AG09319 (cell line): ENCODE measurements around the gene SPTBN4.

Experiments
- DNase-seq: peaks from one replicate; pipeline ENCODE4 v3.0.0-alpha.2; 2010; ENCODE audit warnings: low read depth; ENCODE audit errors: extremely low read depth
- CTCF ChIP-seq: IDR thresholded peaks from 2 replicates; pipeline ENCODE4 v1.5.1; 2011; ENCODE audit warnings: low read depth, mild to moderate bottlenecking, inconsistent platforms, low read length, moderate library complexity

The SPTBN4 gene

GRCh38 chr19:40503320-40503695, 36.5 kb downstream of the SPTBN4 start:
- TF ChIP-seq CTCF: no peak
- DNase-seq: no peak

DNA sequence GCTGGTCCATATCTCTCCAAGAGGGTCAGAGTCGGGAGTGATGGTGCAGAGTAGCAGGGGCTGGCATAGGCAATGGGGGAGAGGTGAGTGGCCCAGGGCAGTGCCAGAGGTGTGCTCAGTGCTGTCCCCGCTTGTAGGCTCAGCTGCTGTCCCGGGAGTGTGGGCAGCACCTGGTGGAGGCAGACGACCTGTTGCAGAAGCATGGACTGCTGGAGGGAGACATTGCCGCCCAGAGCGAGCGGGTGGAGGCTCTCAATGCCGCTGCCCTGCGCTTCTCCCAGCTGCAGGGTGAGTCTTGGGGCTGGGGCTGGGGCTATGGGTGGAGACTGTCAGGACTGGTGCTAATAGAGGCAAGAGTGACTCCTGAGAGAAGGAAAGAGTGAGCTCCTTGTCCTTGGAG, 39.3 kb downstream of the SPTBN4 start:
- TF ChIP-seq CTCF: no peak
- DNase-seq: no peak

- no peak for DNase-seq
- TF ChIP-seq CTCF: no peak
These were observed 41.1 kb downstream of the SPTBN4 start for GRCh38 chr19:40507892-40508291.

GRCh38 chr19:40508739-40509260, 42.0 kb downstream of the SPTBN4 start:
- no peak for TF ChIP-seq CTCF

DNA sequence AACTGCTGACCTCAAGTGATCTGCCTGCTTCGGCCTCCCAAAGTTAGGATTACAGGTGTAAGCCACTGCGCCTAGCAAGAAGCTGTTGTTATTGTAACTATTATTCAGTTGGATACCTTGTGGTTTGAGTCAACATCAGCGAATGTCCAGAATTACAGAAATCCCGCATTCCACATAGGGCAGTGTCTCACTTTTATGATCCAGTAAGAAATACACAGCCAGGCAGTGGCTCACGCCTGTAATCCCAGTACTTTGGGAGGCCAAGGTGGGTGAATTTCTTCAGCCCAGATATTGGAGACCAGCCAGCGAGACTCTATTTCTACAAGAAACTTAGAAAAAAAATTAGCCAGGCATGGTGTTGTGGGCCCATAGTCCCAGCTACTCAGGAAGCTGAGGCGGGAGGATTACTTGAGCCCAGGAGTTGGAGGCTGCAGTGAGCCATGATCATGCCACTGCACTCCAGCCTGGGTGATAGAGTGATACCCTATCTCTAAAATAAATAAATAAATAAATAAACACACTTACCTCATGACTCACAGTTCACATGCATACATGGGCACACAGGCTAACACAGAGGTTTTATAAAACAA, 43.8 kb downstream of the SPTBN4 start:
- DNase-seq: no peak
- no peak for TF ChIP-seq CTCF

More at GRCh38 chr19:40508739-40509260, 42.0 kb downstream of the SPTBN4 start:
- DNase-seq: no peak

DNA sequence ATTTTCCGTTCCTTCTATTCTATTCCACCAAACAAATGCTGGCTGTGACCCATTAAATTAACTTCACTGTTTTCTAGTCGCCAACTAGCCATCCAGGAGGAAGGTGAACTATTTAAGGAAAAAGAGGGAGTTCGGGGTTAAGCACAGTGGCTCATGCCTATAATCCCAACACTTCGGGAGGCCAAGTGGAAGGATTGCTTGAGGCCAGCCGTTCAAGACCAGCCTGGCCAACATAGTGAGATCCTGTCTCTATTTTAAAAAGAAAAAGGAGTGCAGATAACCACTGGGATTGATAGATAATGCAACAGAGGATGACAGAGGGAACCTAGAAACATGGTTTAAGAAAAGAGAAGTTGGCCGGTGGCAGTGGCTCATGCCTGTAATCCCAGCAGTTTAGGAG, 44.7 kb downstream of the SPTBN4 start:
- DNase-seq: no peak

DNA sequence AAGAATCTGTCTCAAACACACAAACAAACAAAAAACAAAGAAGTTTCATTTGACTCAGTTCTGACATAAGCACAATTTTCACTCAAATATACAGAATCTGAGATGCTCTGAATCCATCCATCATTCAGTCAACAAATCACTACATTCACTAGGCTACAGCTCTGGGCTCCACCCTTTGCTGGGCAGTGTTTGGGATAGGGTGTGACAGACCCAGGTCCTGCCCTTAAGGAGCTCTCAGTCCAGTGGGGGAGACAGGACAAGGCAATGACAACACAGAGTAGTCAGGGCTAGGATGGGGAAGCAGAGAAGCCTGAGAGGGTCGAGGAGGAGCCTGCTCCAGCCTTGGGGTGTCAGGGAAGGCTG, 45.3 kb downstream of the SPTBN4 start:
- no peak for DNase-seq
- no peak for TF ChIP-seq CTCF

More for the DNA sequence above, 44.7 kb downstream of the SPTBN4 start:
- no peak for TF ChIP-seq CTCF
